Activated CD4-positive, alpha-beta T cell treated with anti-CD3 and anti-CD28 coated beads, Interleukin-2, amount 50 U/mL, for 16 hours (primary cell): Measurements from ENCODE around the gene NEGR1.

Source experiments
- DNase-seq: peaks from one replicate; pipeline ENCODE4 v3.0.0-alpha.2; 2020

Gene NEGR1

GRCh38 chr1:72229893-72230292, 52.4 kb downstream of the NEGR1 start:
- DNase-seq, result no peak

- no peak for DNase-seq
These were observed 54.7 kb downstream of the NEGR1 start for GRCh38 chr1:72227667-72228066.

- no peak for DNase-seq
These were observed 57.8 kb downstream of the NEGR1 start for GRCh38 chr1:72224506-72224905.

GRCh38 chr1:72221811-72222210, 60.5 kb downstream of the NEGR1 start:
- no peak for DNase-seq

GRCh38 chr1:72218141-72218739, 64.1 kb downstream of the NEGR1 start:
- DNase-seq, result no peak

- no peak for DNase-seq
These were observed 75.3 kb downstream of the NEGR1 start for GRCh38 chr1:72207059-72207458.

- no peak for DNase-seq
These were observed 79.6 kb downstream of the NEGR1 start for GRCh38 chr1:72202761-72203160.

GRCh38 chr1:72197786-72198185, 84.6 kb downstream of the NEGR1 start:
- no peak for DNase-seq

- no peak for DNase-seq
These were observed 95.5 kb downstream of the NEGR1 start for GRCh38 chr1:72186733-72187307.

GRCh38 chr1:72184099-72184701, 98.1 kb downstream of the NEGR1 start:
- no peak for DNase-seq

GRCh38 chr1:72182859-72183258, 99.5 kb downstream of the NEGR1 start:
- DNase-seq, result no peak

- DNase-seq, result no peak
These were observed 104.1 kb downstream of the NEGR1 start for GRCh38 chr1:72178266-72178665.

- no peak for DNase-seq
These were observed 104.6 kb downstream of the NEGR1 start for GRCh38 chr1:72177711-72178110.

GRCh38 chr1:72170246-72170645, 112.1 kb downstream of the NEGR1 start:
- no peak for DNase-seq

GRCh38 chr1:72166426-72166825, 115.9 kb downstream of the NEGR1 start:
- no peak for DNase-seq

GRCh38 chr1:72150508-72150907, 131.8 kb downstream of the NEGR1 start:
- no peak for DNase-seq

GRCh38 chr1:72141875-72142274, 140.5 kb downstream of the NEGR1 start:
- no peak for DNase-seq

GRCh38 chr1:72140222-72140621, 142.1 kb downstream of the NEGR1 start:
- DNase-seq, result no peak

GRCh38 chr1:72137656-72138055, 144.7 kb downstream of the NEGR1 start:
- no peak for DNase-seq

- DNase-seq, result no peak
These were observed 152.5 kb downstream of the NEGR1 start for GRCh38 chr1:72129869-72130268.

GRCh38 chr1:72122099-72122880, 160.0 kb downstream of the NEGR1 start:
- no peak for DNase-seq

- no peak for DNase-seq
These were observed 162.8 kb downstream of the NEGR1 start for GRCh38 chr1:72119491-72119890.

GRCh38 chr1:72117621-72118020, 164.7 kb downstream of the NEGR1 start:
- DNase-seq, result no peak

- no peak for DNase-seq
These were observed 167.0 kb downstream of the NEGR1 start for GRCh38 chr1:72115290-72115689.
